Activated CD8-positive, alpha-beta T cell treated with anti-CD3 and anti-CD28 coated beads, Interleukin-2, amount 10 ng/mL, durations not matched to agents 7 days and 5 days (primary cell): ENCODE results near the gene RBBP6. TPM values are rescaled to one million over a fixed set of nuclear protein-coding genes. Genes with fewer than 3 reads are reported as not detected.
A peak's percentile ranks its signal among the peaks of the same experiment; 100 is the strongest.
"Not testable (repeated sequence)": the region's sequence is repeated elsewhere in the genome, so short reads cannot be mapped to it uniquely, and the experiment has no call there.

Source experiments
- ATAC-seq: fragments of 150-1000 bp; cut with Tn5 transposase; one replicate; pipeline ENCODE4 v1.10.0; 2021; ENCODE audit warnings: moderate library complexity
- CTCF ChIA-PET: fragments of 350-600 bp; sonication (Branson Sonifier 250); formaldehyde crosslinking; loops from one replicate; lab custom pipeline; 2021; ENCODE audit warnings: antibody characterized with exemption; lab: Charles Lee
- POLR2A ChIA-PET: fragments of 350-600 bp; sonication (Branson Sonifier 250); formaldehyde crosslinking; loops from one replicate; lab custom pipeline; 2021; ENCODE audit warnings: antibody characterized with exemption; lab: Charles Lee
- DNase-seq: peaks from one replicate; pipeline ENCODE4 v3.0.0-alpha.2; 2020
- H3K27ac Mint-ChIP-seq: one replicate; pipeline ENCODE4 v1.8.0; 2021; ENCODE audit warnings: mild to moderate bottlenecking, mixed read lengths
- H3K27me3 Mint-ChIP-seq: one replicate; pipeline ENCODE4 v1.8.0; 2021; ENCODE audit warnings: low read depth, mixed read lengths
- H3K36me3 Mint-ChIP-seq: one replicate; pipeline ENCODE4 v1.8.0; 2021; ENCODE audit warnings: low read depth, mixed read lengths
- H3K4me1 Mint-ChIP-seq: one replicate; pipeline ENCODE4 v1.8.0; 2021; ENCODE audit warnings: low read depth, mixed read lengths
- H3K4me3 Mint-ChIP-seq: one replicate; pipeline ENCODE4 v1.8.0; 2021; ENCODE audit warnings: mild to moderate bottlenecking, mixed read lengths
- H3K9me3 Mint-ChIP-seq: one replicate; pipeline ENCODE4 v1.8.0; 2022; ENCODE audit warnings: mixed read lengths; ENCODE audit not compliant: insufficient read depth
- total RNA-seq, 2 experiments: library from RNA; stranded (reverse); gene quantifications; one replicate each; pipeline ENCODE4 v1.2.3, GENCODE V29; 2021

Gene RBBP6
- 10 to 100 TPM; 56.5 to 57.1 TPM for total RNA-seq

GRCh38 chr16:24539295-24539849 is at the start of gene RBBP6:
RBBP6 (plus strand) TSS chr16:24539566; CDS start chr16:24540627, 1,061 bp downstream.
- H3K4me3 Mint-ChIP-seq, result peak within 1 kb of the TSS; percentile 100
- CTCF ChIA-PET, result interaction anchor here (1.2 to 1.5 kb wide), 4 partner anchors 10 to 35 kb away, joined by 5 to 11 read pairs (median 6); no protein-coding TSS in a partner anchor
- H3K4me1 Mint-ChIP-seq, result peaks cover 32% of the 10 kb centered on the region
- H3K27ac Mint-ChIP-seq, result peak within 1 kb of the TSS; percentile 100
- peaks cover 32% of the 10 kb centered on the region for H3K36me3 Mint-ChIP-seq
- peak; percentile 93 for DNase-seq
- POLR2A ChIA-PET, result interaction anchor here (0.7 to 1.2 kb wide), 6 partner anchors 10 to 705 kb away, joined by 3 to 5 read pairs (median 3); no protein-coding TSS in a partner anchor
- peaks cover 2% of the 10 kb centered on the region for H3K27me3 Mint-ChIP-seq
- H3K9me3 Mint-ChIP-seq, result no peaks in the 10 kb centered on the region
- ATAC-seq, result peak; percentile 88

- Mint-ChIP-seq H3K4me1 (no peaks in the 10 kb centered on the region), H3K9me3 (peaks cover 3% of the 10 kb centered on the region), H3K36me3 (no peaks in the 10 kb centered on the region), H3K27me3 (peaks cover 11% of the 10 kb centered on the region), H3K4me3 (no peak overlapping the region), H3K27ac (no peak overlapping the region)
- DNase-seq, result no peak
- ChIA-PET CTCF (interaction anchor here (3.7 kb wide), 1 partner anchor 14 kb away, joined by 11 read pairs; no protein-coding TSS in a partner anchor), POLR2A (no interaction called here)
- no peak for ATAC-seq
Measured at GRCh38 chr16:24490866-24491265, 48.5 kb upstream of the RBBP6 start.

- H3K4me3 Mint-ChIP-seq, result no peak overlapping the region
- ChIA-PET POLR2A (no interaction called here), CTCF (interaction anchor here (0.6 to 3.7 kb wide), 2 partner anchors 13 to 671 kb away, joined by 3 to 11 read pairs; no protein-coding TSS in a partner anchor)
- H3K27ac Mint-ChIP-seq, result no peak overlapping the region
- peaks cover 3% of the 10 kb centered on the region for H3K9me3 Mint-ChIP-seq
- DNase-seq (no peak), ATAC-seq (no peak)
- H3K4me1 Mint-ChIP-seq, result no peaks in the 10 kb centered on the region
- H3K36me3 Mint-ChIP-seq, result no peaks in the 10 kb centered on the region
- H3K27me3 Mint-ChIP-seq, result peaks cover 11% of the 10 kb centered on the region
Measured at GRCh38 chr16:24491731-24492130, 47.6 kb upstream of the RBBP6 start.

GRCh38 chr16:24493821-24494220 is 45.5 kb upstream of the RBBP6 start:
- ChIA-PET POLR2A (no interaction called here), CTCF (interaction anchor here (2.1 kb wide), 1 partner anchor 11 kb away, joined by 9 read pairs; no protein-coding TSS in a partner anchor)
- ATAC-seq (no peak), DNase-seq (no peak)
- H3K36me3 Mint-ChIP-seq, result no peaks in the 10 kb centered on the region
- no peaks in the 10 kb centered on the region for H3K9me3 Mint-ChIP-seq
- H3K27me3 Mint-ChIP-seq, result peaks cover 12% of the 10 kb centered on the region
- H3K4me1 Mint-ChIP-seq, result no peaks in the 10 kb centered on the region
- no peak overlapping the region for H3K4me3 Mint-ChIP-seq
- H3K27ac Mint-ChIP-seq, result no peak overlapping the region

- ATAC-seq, DNase-seq, H3K4me1 Mint-ChIP-seq, H3K9me3 Mint-ChIP-seq, H3K4me3 Mint-ChIP-seq, H3K27ac Mint-ChIP-seq, H3K36me3 Mint-ChIP-seq, POLR2A ChIA-PET: not testable (repeated sequence)
- CTCF ChIA-PET, result interaction anchor here (1.3 to 2.1 kb wide), 2 partner anchors 9 to 453 kb away, joined by 3 to 9 read pairs; no protein-coding TSS in a partner anchor
- H3K27me3 Mint-ChIP-seq, result peaks cover 11% of the 10 kb centered on the region
Measured at GRCh38 chr16:24495207-24495606, 44.2 kb upstream of the RBBP6 start.

GRCh38 chr16:24497440-24497839 is 41.9 kb upstream of the RBBP6 start:
- CTCF ChIA-PET, result no interaction called here

GRCh38 chr16:24499193-24499814 is 40.1 kb upstream of the RBBP6 start:
- Mint-ChIP-seq H3K36me3 (no peaks in the 10 kb centered on the region), H3K9me3 (no peaks in the 10 kb centered on the region), H3K4me1 (no peaks in the 10 kb centered on the region), H3K4me3 (no peak overlapping the region), H3K27ac (no peak overlapping the region), H3K27me3 (peaks cover 8% of the 10 kb centered on the region)
- ChIA-PET POLR2A (no interaction called here), CTCF (interaction anchor here (0.9 kb wide), 2 partner anchors 14 to 17 kb away, joined by 3 read pairs; no protein-coding TSS in a partner anchor)
- DNase-seq (no peak), ATAC-seq (no peak)

More at GRCh38 chr16:24497440-24497839, 41.9 kb upstream of the RBBP6 start:
- H3K9me3 Mint-ChIP-seq, result no peaks in the 10 kb centered on the region
- DNase-seq (no peak), ATAC-seq (no peak)
- H3K4me3 Mint-ChIP-seq, result no peak overlapping the region
- peaks cover 10% of the 10 kb centered on the region for H3K27me3 Mint-ChIP-seq
- H3K4me1 Mint-ChIP-seq, result no peaks in the 10 kb centered on the region
- no peak overlapping the region for H3K27ac Mint-ChIP-seq
- POLR2A ChIA-PET, result no interaction called here
- H3K36me3 Mint-ChIP-seq, result no peaks in the 10 kb centered on the region

GRCh38 chr16:24504472-24505345 is 34.7 kb upstream of the RBBP6 start:
- DNase-seq, result peak; percentile 75
- H3K4me3 Mint-ChIP-seq, result no peak overlapping the region
- ChIA-PET POLR2A (interaction anchor here (0.6 kb wide), 1 partner anchor 451 kb away, joined by 3 read pairs; no protein-coding TSS in a partner anchor), CTCF (interaction anchor here (0.6 to 4.2 kb wide), 43 partner anchors 10 to 826 kb away, joined by 3 to 43 read pairs (median 4); partner anchors contain the start of genes PLK1 and RBBP6)
- no peaks in the 10 kb centered on the region for H3K4me1 Mint-ChIP-seq
- no peak overlapping the region for H3K27ac Mint-ChIP-seq
- H3K27me3 Mint-ChIP-seq, result peaks cover 8% of the 10 kb centered on the region
- H3K9me3 Mint-ChIP-seq, result no peaks in the 10 kb centered on the region
- no peaks in the 10 kb centered on the region for H3K36me3 Mint-ChIP-seq
- ATAC-seq, result peak; percentile 93

GRCh38 chr16:24505959-24506358 is 33.4 kb upstream of the RBBP6 start:
- ATAC-seq, result no peak
- POLR2A ChIA-PET, result no interaction called here
- Mint-ChIP-seq H3K9me3 (no peaks in the 10 kb centered on the region), H3K27ac (no peak overlapping the region), H3K36me3 (no peaks in the 10 kb centered on the region), H3K4me3 (no peak overlapping the region), H3K27me3 (peaks cover 4% of the 10 kb centered on the region), H3K4me1 (no peaks in the 10 kb centered on the region)
- CTCF ChIA-PET, result interaction anchor here (1.1 to 4.2 kb wide), 10 partner anchors 10 to 703 kb away, joined by 3 to 43 read pairs (median 10); no protein-coding TSS in a partner anchor
- DNase-seq, result no peak

- H3K27me3 Mint-ChIP-seq, result peaks cover 4% of the 10 kb centered on the region
- POLR2A ChIA-PET, result no interaction called here
- H3K9me3 Mint-ChIP-seq, result no peaks in the 10 kb centered on the region
- DNase-seq (no peak), ATAC-seq (no peak)
- no peaks in the 10 kb centered on the region for H3K4me1 Mint-ChIP-seq
- no peak overlapping the region for H3K27ac Mint-ChIP-seq
- CTCF ChIA-PET, result interaction anchor here (0.8 kb wide), 1 partner anchor 9 kb away, joined by 3 read pairs; no protein-coding TSS in a partner anchor
- no peak overlapping the region for H3K4me3 Mint-ChIP-seq
- no peaks in the 10 kb centered on the region for H3K36me3 Mint-ChIP-seq
Measured at GRCh38 chr16:24507959-24508480, 31.3 kb upstream of the RBBP6 start.

GRCh38 chr16:24508614-24509013 is 30.8 kb upstream of the RBBP6 start:
- ATAC-seq (no peak), DNase-seq (no peak)
- no peak overlapping the region for H3K4me3 Mint-ChIP-seq
- no peak overlapping the region for H3K27ac Mint-ChIP-seq
- H3K36me3 Mint-ChIP-seq, result no peaks in the 10 kb centered on the region
- CTCF ChIA-PET, result interaction anchor here (0.8 kb wide), 1 partner anchor 9 kb away, joined by 3 read pairs; no protein-coding TSS in a partner anchor
- no peaks in the 10 kb centered on the region for H3K4me1 Mint-ChIP-seq
- H3K27me3 Mint-ChIP-seq, result peaks cover 4% of the 10 kb centered on the region
- POLR2A ChIA-PET, result no interaction called here
- H3K9me3 Mint-ChIP-seq, result no peaks in the 10 kb centered on the region
